ENCODE data around the gene VEGFA.

The VEGFA gene

DNA sequence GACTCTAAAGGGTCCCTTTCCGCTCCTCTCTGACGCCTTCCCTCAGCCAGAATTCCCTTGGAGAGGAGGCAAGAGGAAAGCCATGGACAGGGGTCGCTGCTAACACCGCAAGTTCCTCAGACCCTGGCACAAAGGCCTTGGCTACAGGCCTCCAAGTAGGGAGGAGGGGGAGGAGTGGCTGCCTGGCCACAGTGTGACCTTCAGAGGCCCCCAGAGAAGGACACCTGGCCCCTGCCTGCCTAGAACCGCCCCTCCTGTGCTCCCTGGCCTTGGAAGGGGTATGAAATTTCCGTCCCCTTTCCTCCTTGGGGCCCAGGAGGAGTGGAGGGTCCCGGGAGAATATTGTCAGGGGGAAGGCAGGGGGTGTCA, 2.7 kb downstream of the VEGFA start:
- DNase-seq (ENCODE audit: low spot score), result peak; percentile 40

DNA sequence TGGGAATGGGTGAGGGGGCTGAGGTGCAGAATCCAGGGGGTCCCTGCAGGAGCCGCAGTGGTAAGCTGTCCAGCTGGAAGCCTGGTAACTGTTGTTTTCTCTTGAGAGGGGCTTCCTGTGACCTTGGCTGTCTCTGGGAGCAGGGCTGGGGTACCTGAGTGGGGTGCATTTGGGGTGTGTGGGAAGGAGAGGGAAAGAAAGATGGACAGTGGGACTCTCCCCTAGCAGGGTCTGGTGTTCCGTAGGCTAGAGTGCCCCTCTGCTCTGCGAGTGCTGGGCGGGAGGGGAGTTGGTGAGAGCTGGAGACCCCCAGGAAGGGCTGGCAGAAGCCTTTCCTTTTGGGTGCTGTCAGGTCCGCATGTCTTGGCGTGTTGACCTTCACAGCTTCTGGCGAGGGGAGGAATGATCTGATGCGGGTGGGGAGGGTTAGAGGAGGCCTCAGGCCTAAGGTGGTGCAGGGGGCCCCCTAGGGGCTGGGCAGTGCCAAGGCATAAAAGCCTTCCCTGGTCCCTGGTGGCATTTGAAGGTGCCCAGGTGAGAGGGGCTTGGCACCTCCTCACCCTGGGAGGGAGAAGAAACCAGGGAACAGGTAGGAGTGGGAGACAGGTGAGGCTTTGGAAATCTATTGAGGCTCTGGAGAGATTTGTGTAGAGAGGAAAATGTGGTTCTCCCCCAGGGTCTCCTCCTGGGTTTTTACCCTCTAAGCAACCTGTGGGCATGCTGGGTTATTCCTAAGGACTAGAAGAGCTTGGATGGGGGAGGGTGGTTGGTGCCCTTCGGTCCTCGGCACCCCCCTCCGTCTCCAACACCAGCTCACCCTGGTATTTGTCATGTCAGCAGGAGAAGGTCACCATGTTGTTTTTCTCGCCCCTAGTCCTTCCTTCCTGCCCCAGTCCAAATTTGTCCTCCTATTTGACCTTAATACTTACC, 3.3 kb downstream of the VEGFA start:
- DNase-seq (ENCODE audit: low spot score), result peak; percentile 73

DNA sequence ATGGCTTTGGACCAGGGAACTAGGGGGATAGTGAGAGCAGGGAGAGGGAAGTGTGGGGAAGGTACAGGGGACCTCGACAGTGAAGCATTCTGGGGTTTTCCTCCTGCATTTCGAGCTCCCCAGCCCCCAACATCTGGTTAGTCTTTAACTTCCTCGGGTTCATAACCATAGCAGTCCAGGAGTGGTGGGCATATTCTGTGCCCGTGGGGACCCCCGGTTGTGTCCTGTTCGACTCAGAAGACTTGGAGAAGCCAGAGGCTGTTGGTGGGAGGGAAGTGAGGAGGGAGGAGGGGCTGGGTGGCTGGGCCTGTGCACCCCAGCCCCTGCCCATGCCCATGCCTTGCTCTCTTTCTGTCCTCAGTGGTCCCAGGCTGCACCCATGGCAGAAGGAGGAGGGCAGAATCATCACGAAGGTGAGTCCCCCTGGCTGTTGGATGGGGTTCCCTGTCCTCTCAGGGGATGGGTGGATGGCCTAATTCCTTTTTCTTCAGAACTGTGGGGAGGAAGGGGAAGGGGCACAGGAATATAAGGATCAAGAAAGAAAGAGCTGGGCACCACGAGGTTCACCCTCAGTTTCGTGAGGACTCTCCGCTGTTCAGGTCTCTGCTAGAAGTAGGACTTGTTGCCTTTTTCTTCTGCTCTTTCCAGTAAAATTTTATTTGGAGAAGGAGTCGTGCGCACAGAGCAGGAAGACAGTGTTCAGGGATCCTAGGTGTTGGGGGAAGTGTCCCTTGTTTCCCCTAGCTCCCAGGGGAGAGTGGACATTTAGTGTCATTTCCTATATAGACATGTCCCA, 4.2 kb downstream of the VEGFA start:
- no peak for DNase-seq (ENCODE audit: low spot score)

DNA sequence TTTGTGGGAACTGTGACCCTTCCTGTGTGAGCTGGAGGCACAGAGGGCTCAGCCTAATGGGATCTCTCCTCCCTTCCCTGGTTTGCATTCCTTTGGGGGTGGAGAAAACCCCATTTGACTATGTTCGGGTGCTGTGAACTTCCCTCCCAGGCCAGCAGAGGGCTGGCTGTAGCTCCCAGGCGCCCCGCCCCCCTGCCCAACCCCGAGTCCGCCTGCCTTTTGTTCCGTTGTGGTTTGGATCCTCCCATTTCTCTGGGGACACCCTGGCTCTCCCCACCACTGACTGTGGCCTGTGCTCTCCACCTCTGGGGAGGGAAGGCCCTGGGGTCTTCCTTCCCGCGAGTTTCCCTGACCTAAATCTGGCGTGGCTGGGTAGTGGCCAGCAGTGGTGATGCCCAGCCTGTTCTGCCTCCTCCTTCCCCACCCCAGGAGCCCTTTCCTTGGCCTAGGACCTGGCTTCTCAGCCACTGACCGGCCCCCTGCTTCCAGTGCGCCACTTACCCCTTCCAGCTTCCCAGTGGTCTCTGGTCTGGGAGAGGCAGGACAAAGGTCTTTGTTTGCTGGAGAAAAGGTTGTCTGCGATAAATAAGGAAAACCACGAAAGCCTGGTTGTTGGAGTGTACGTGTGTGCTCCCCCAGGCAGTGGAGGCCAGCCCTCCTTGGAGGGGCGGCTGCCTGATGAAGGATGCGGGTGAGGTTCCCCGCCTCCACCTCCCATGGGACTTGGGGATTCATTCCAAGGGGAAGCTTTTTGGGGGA, 4.9 kb downstream of the VEGFA start:
- peak; percentile 67 for DNase-seq (ENCODE audit: low spot score)

DNA sequence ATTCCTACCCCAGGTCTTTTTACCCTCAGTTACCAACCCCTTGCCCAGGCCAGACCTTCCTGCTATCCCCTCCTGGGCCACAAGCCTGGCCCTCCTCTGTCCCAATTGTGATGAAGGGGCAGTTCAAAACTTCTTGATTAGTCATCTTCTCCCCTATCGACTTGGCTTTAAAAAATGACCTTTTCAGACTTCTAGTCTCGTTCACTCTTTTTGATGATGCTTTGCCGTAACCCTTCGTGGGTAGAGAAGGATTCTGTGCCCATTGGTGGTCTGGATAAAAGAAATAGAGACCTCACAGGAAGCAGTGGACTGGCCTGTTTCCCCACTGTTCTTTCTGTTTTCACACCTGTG, 5.5 kb downstream of the VEGFA start:
- DNase-seq (ENCODE audit: low spot score), result no peak

DNA sequence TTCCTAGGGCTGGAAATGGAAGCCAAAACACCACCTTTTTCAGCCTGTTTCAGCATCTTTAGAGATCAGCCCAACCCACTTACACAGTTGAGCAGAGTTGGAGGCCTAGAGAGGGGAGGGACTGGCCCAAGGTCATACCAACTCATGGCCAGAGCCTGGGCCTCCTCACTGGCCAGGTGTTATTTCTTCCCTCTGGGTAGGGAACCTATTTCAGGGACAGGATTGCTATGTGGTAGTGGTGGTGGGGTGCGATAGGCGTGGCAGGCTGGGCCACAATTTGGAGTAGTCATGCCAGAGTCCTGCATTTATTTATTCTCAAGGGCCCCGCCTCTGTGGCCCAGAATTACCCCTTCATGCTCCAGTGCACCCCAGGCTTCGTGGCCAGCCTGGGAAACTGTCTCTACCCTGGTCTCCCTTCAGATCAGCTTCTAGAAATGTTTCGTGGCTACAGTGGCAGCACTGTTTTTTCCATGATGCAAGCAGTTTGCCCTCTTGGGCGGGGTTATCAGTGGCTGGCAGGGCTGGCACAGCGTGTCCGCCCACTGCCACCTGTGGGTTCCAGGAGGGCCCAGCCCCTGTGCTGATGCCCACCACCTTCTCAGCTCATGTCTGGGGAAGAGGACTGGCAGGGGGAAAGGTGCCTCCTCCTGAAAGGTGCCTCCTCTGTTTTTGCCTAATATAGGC, 6.2 kb downstream of the VEGFA start:
- no peak for DNase-seq (ENCODE audit: low spot score)

DNA sequence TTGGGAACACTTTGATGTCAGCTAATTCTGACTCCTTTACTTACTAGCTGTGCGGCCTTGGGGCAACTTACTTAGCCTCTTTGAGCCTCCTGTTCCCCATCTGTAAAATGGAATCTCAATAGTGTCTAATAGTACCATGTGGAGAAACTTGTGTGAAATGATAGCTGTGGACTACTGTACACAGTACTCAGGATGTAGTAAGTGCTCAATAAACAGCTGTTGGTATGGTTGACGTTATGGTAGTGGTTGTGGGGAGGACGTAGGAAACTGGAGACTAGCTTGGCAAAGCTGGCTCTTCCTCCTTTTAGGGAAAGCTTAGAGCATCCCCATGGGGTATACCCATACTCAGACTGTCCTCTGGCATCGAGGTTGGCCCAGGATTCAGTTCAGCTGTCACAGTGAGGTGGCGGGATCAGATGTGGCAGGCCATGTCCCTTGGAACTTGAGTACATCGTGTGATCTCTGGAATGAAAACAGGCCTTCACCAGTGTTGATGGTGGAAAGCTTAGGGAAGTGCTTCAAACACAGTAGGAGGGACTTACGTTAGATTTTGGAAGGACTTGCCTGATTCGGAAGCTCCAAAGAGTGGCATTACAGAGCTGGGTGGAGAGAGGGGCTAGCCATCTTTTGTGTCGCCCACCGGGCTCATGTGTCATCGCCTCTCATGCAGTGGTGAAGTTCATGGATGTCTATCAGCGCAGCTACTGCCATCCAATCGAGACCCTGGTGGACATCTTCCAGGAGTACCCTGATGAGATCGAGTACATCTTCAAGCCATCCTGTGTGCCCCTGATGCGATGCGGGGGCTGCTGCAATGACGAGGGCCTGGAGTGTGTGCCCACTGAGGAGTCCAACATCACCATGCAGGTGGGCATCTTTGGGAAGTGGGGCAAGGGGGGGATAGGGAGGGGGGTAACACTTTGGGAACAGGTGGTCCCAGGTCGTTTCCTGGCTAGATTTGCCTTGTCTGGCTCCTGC, 7.1 kb downstream of the VEGFA start:
- DNase-seq (ENCODE audit: low spot score), result no peak

DNA sequence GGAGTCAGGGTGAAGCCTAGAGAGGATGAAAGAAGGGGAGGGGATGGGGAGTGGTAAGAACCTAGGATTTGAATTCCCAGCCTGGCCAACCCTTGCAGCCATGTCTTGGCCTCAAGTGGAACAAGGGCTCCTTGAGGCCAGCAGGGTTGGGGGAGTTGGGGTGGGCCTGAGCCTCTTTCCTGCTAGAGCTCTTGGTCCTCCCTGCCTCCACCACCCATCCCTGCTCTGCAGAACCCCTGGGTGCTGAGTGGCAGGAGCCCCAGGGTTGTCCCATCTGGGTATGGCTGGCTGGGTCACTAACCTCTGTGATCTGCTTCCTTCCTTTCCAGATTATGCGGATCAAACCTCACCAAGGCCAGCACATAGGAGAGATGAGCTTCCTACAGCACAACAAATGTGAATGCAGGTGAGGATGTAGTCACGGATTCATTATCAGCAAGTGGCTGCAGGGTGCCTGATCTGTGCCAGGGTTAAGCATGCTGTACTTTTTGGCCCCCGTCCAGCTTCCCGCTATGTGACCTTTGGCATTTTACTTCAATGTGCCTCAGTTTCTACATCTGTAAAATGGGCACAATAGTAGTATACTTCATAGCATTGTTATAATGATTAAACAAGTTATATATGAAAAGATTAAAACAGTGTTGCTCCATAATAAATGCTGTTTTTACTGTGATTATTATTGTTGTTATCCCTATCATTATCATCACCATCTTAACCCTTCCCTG, 8.3 kb downstream of the VEGFA start:
- no peak for DNase-seq (ENCODE audit: low spot score)

DNA sequence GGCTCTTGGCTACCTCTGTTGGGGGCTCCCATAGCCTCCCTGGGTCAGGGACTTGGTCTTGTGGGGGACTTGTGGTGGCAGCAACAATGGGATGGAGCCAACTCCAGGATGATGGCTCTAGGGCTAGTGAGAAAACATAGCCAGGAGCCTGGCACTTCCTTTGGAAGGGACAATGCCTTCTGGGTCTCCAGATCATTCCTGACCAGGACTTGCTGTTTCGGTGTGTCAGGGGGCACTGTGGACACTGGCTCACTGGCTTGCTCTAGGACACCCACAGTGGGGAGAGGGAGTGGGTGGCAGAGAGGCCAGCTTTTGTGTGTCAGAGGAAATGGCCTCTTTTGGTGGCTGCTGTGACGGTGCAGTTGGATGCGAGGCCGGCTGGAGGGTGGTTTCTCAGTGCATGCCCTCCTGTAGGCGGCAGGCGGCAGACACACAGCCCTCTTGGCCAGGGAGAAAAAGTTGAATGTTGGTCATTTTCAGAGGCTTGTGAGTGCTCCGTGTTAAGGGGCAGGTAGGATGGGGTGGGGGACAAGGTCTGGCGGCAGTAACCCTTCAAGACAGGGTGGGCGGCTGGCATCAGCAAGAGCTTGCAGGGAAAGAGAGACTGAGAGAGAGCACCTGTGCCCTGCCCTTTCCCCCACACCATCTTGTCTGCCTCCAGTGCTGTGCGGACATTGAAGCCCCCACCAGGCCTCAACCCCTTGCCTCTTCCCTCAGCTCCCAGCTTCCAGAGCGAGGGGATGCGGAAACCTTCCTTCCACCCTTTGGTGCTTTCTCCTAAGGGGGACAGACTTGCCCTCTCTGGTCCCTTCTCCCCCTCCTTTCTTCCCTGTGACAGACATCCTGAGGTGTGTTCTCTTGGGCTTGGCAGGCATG, 9.2 kb downstream of the VEGFA start:
- no peak for DNase-seq (ENCODE audit: low spot score)

DNA sequence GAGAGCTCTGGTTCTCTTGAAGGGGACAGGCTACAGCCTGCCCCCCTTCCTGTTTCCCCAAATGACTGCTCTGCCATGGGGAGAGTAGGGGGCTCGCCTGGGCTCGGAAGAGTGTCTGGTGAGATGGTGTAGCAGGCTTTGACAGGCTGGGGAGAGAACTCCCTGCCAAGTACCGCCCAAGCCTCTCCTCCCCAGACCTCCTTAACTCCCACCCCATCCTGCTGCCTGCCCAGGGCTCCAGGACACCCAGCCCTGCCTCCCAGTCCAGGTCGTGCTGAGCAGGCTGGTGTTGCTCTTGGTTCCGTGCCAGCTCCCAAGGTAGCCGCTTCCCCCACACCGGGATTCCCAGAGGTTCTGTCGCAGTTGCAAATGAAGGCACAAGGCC, 9.8 kb downstream of the VEGFA start:
- DNase-seq (ENCODE audit: low spot score), result no peak

DNA sequence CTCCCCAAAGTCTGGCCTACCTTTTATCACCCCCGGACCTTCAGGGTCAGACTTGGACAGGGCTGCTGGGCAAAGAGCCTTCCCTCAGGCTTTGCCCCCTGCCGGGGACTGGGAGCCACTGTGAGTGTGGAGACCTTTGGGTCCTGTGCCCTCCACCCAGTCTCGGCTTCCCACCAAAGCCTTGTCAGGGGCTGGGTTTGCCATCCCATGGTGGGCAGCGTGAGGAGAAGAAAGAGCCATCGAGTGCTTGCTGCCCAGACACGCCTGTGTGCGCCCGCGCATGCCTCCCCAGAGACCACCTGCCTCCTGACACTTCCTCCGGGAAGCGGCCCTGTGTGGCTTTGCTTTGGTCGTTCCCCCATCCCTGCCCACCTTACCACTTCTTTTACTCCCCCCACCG, 10.3 kb downstream of the VEGFA start:
- DNase-seq (ENCODE audit: low spot score), result no peak

DNA sequence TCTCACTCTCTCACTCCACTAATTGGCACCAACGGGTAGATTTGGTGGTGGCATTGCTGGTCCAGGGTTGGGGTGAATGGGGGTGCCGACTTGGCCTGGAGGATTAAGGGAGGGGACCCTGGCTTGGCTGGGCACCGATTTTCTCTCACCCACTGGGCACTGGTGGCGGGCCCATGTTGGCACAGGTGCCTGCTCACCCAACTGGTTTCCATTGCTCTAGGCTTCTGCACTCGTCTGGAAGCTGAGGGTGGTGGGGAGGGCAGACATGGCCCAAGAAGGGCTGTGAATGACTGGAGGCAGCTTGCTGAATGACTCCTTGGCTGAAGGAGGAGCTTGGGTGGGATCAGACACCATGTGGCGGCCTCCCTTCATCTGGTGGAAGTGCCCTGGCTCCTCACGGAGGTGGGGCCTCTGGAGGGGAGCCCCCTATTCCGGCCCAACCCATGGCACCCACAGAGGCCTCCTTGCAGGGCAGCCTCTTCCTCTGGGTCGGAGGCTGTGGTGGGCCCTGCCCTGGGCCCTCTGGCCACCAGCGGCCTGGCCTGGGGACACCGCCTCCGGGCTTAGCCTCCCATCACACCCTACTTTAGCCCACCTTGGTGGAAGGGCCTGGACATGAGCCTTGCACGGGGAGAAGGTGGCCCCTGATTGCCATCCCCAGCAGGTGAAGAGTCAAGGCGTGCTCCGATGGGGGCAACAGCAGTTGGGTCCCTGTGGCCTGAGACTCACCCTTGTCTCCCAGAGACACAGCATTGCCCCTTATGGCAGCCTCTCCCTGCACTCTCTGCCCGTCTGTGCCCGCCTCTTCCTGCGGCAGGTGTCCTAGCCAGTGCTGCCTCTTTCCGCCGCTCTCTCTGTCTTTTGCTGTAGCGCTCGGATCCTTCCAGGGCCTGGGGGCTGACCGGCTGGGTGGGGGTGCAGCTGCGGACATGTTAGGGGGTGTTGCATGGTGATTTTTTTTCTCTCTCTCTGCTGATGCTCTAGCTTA, 11.2 kb downstream of the VEGFA start:
- no peak for DNase-seq (ENCODE audit: low spot score)

DNA sequence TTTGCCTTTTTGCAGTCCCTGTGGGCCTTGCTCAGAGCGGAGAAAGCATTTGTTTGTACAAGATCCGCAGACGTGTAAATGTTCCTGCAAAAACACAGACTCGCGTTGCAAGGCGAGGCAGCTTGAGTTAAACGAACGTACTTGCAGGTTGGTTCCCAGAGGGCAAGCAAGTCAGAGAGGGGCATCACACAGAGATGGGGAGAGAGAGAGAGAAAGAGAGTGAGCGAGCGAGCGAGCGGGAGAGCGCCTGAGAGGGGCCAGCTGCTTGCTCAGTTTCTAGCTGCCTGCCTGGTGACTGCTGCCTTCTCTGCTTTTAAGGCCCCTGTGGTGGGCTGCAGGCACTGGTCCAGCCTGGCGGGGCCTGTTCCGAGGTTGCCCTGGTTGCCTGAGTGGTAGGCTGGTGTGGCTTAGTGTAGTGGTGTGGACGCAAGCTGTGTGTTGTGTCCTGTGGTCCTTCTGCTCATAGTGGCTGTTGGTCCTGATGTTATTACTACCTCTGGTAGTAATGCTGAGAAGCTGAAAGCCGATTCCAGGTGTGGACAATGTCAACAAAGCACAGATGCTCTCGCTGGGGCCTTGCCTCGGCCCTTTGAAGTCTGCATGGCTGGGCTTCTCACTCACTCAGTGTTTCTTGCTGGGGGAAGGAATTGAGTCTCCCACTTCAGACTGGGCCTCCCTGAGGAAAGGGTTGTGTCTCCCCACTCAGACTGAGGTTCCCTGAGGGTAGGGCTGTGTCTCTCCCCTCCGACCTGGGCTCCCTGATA, 12.1 kb downstream of the VEGFA start:
- DNase-seq (ENCODE audit: low spot score), result no peak

DNA sequence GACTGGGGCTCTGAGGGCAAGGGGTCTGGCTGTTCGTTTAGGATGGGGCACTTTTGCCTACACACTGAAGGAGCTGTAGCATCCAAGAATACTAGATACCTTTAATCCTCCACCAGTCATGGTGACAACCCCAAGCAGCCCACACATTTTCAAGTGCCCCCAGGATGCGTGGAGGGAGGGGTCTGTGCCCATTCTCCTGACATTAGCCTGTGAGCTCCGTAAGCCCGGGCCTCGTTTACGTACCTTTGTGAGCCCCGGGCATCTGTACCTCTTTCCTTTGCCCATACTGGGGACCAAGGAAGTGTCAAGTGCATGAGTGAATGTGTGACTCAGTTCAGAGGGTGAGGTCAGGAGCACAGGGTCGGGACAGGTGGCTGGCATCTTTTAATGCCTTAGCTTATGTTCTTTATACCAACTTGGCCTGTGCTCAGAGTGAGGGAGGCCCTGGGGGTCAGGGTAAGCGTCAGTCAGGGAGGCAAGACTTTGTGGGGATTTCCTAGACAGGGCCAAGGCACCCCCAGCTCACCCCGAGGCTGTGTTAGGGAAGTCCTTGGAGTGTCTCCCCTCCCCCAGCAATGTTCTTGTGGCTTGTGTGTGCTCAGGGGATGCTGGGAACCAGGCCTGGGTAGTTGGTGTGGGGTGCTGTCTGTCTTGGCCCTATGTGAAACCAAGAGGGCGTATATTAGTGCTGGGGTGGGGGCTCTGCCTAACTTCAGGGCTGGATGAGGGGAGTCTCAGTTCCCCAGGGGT, 12.9 kb downstream of the VEGFA start:
- DNase-seq (ENCODE audit: low spot score), result no peak

DNA sequence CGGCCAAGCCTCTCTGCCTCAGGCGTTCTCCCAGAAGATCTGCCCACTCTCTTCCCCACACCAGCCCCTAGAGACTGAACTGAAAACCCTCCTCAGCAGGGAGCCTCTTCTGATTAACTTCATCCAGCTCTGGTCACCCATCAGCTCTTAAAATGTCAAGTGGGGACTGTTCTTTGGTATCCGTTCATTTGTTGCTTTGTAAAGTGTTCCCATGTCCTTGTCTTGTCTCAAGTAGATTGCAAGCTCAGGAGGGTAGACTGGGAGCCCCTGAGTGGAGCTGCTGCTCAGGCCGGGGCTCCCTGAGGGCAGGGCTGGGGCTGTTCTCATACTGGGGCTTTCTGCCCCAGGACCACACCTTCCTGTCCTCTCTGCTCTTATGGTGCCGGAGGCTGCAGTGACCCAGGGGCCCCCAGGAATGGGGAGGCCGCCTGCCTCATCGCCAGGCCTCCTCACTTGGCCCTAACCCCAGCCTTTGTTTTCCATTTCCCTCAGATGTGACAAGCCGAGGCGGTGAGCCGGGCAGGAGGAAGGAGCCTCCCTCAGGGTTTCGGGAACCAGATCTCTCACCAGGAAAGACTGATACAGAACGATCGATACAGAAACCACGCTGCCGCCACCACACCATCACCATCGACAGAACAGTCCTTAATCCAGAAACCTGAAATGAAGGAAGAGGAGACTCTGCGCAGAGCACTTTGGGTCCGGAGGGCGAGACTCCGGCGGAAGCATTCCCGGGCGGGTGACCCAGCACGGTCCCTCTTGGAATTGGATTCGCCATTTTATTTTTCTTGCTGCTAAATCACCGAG, 14.2 kb downstream of the VEGFA start:
- DNase-seq (ENCODE audit: low spot score), result no peak
